SH-SY5Y (cell line): ENCODE data around the gene HSPG2.

ENCODE experiments used
- GATA2 ChIP-seq: IDR thresholded peaks from 2 replicates; pipeline ENCODE4 v1.6.1; 2011; ENCODE audit warnings: mild to moderate bottlenecking, low read depth, low read length
- GATA3 ChIP-seq: IDR thresholded peaks from 2 replicates; pipeline ENCODE4 v1.6.1; 2011; ENCODE audit warnings: low read depth, mild to moderate bottlenecking, low read length, moderate library complexity

- TF ChIP-seq GATA3: no peak
- no peak for TF ChIP-seq GATA2
These were observed 82.9 kb downstream of the HSPG2 start for GRCh38 chr1:21854090-21854750.
